Left renal cortex interstitium (tissue), 4 donors: ENCODE measurements around the gene PIWIL4. TPM values are rescaled to one million over a fixed set of nuclear protein-coding genes. Genes with fewer than 3 reads are reported as not detected.

Experiments
- DNase-seq, 4 donors: peaks; one replicate each; pipeline ENCODE4 v3.0.0-alpha.2; 2013; ENCODE audit warnings: low read depth in 4 of 4, low spot score in 2 of 4, missing footprints in 1 of 4
- polyA plus RNA-seq, 4 donors: library from polyadenylated mRNA; unstranded; fragments of 120-200 nt; gene quantifications; one replicate each; pipeline ENCODE4 v1.2.1, GENCODE V29; 2013; ENCODE audit not compliant: insufficient read length in 4 of 4

Gene PIWIL4
- 1 to 10 TPM; 2.5 to 5.4 (median 4.5) TPM for polyA plus RNA-seq

DNA sequence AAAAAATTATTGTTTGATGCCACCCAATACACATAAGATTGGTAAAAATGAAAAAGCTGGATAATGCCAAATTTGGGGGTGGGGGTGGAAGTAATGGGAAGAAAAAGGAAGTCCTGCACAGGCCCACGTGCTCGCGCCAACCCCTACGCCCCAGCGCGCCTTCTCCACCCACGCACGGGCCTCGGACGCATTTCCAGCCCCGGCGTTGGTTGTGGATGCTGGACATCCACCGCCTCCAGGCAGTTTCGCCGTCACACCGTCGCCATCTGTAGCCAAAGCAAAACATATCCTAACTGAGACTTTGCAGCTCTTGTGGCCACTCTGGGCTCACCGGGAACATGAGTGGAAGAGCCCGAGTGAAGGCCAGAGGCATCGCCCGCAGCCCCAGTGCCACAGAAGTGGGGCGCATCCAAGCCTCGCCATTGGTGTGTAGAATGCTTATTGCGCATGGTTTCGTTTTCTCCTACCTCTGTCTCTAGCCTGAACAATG lies at the start of gene PIWIL4:
PIWIL4 (plus strand) TSS at position 188 of the 490 bp plus-strand sequence; CDS start at position 339, 151 bp downstream.
- no peak for DNase-seq

DNA sequence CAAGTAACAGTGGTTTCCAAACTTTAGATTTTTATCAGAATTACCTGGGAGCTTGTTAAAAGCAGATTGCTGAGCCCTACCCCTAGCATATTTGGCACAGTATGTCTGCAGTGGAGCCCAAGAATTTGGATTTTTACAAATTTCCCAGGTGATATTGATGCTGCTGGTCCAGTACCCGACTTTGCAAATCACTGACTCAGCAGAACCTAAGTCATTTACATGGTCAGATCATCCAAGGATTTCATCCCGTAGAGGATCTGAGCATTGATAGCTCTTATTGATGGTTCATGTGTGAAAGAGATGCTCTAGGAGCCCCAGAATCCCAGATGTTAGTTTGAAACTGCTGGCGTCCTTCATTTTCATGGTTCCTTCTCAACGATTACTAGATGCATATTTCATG lies 48.9 kb upstream of the PIWIL4 start:
- no peak for DNase-seq

DNA sequence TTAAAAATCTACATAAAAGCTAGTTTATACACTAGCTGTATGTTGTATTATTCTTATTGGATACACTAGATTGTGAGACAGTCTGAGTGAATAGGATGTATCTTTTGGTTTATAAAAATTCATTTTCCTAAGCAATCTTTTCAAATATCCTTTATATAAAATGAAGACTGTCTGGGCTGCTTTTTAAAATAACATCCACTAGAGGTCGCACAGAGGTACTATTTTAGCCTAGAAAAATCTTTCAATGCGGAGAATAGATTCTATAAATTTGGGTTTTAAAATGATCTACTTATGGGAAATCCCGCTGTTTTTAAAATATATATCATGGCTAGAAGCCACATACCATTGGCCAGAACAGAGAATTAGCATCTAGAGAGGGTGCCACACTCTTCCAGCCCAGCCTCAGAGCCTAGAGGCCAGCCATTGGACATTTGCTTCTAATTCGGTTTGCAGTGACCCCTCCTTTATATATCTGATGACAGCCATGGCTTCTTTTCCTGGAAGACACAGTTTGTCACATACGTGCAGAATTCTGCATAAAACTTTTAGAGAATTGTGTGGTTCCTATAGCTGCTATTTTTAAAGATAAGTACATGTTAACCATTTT lies 47.6 kb upstream of the PIWIL4 start:
- no peak for DNase-seq

DNA sequence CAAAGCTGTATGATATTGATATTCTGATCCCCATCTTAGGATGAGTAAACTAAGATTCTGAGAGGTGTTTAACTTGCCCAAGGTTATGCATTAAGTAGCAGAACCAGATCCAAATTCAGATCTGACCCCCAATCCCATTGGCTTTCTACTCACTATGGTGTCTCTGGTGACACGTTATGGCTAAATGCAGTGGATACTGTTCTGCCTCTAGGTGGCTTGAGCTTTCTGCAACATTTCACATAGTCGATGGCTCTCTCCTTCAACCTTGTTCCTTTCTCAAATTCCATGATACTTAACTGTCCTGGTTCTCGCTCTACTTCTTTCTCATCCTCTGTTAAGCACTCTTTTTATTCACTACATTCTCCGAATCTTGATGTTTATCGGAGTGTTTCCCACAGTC lies 45.5 kb upstream of the PIWIL4 start:
- no peak for DNase-seq

DNA sequence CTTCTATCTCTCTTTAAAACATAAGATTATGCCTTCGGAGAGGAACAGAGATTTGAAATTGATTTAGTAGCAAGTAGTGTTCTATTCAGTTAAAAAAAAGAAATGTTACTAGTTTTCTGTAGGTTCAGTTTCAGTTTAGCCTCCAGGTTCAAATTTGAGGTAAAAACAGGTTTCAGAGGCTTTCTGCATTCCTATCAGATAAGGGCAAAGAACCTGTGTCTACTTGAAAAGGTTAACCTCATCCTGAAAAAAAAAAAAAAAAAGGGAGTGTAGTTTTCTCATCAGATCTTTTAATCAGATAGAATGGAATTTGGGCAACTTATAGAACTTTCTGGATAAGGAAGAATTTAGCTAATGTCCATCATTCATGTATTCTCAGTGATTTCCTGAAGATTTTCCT lies 42.8 kb upstream of the PIWIL4 start:
- DNase-seq: no peak

DNA sequence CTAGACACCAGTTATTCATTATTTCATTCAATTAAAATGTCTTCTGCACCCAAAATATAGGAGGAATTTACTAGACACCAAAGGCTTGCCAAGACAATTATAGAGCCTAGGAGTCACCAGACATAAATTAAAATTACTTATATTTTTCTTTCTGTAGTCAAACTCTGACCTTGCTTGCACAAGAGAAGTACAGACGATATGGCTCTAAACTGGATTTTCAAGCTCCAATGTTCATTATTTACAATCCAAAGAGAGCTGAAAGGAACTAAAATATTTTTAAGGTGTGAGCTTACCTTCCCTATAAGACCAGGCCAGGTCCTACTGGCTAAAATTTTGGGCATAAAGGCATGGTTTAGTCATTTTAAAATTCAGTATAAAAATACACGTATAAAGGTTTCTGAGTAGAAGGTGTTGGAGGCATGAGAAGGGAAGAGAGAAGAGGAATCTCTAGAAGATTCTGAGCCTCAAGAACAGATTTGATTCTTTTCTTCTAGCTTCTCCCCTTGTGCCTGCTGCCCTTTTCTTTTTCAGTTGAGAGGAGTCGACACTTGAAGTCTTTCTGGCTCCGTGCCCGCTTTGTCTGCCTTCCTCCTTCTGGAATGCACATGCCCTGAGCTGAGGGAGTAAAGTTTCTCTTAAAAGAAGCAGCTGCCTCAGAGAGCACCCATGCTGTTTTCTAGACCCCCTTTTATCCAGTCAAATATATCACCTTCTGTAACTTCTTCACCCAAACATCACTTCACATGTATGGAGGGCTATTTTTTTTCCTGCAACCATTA lies 41.4 kb upstream of the PIWIL4 start:
- peak in 1 of 4 donors; percentile 66 for DNase-seq

DNA sequence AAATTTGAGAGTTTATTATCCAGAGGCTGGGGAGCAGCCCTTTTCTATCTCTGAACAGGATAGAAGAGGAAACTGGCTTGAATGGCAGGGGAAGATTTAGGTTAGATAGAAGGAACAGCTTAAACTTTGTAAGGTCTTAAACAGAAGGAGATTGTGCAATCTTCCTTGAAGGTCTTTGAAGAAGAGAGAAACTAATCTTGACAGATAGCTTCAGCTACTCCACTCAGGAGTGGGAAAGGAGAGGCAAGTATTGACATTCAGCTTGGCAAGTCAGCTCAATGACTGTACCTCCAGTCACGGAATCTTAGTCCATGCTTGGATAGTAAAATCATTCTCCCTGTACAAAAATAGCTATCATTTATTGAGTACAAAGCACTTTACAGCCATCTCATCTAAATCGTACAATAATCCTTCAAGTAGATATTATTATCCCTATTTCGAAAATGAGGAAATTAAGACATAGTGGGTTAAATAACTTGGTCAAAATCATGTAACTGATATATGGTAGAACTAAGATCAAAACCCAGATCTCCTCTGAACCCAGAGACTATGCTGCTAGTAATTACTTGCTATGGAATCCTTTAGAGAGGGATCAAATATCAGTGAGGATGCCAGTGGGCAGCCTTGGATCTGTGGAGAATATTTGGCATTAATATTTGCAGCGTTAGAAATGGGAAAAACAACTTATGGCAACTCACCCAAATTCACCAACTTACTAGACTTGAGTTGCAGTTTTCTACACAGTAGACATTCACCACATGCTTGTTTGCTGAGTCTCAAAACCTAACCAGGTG lies 40.3 kb upstream of the PIWIL4 start:
- no peak for DNase-seq

DNA sequence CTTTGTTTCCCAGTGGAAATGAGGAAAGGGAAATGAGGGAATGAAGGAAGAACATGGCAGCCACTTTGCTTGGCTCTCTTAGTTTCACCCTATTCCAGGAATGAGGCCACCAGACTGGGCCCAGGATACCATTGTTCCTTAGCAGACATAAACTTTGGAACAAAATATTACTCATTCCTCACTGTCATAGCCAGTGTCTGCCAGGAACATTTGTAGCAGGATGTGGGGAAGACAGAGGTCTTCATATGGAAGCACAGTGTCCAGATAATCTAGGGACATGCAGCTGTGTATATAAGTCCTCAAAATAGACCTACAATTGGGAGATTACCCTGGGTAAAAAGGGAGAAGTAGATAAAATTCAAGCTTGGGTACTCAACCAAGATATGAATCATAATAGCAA lies 38.6 kb upstream of the PIWIL4 start:
- no peak for DNase-seq

DNA sequence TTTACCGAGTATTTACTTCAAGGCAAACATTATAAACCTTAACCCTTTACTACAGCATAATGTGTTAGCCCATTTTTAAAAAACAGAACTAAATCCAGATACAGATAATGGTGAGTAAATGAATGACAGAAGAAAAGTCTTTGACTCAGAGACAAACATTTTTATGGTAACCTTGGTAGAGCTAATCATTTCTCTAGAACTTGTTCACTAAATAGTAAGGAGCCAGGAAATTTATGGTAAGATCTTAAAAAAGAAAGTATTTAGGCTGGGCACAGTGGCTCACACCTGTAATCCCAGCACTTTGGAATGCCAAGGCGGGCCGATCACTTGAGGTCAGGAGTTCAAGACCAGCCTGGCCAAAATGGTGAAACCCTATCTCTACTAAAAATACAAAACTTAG lies 35.0 kb upstream of the PIWIL4 start:
- DNase-seq: no peak

DNA sequence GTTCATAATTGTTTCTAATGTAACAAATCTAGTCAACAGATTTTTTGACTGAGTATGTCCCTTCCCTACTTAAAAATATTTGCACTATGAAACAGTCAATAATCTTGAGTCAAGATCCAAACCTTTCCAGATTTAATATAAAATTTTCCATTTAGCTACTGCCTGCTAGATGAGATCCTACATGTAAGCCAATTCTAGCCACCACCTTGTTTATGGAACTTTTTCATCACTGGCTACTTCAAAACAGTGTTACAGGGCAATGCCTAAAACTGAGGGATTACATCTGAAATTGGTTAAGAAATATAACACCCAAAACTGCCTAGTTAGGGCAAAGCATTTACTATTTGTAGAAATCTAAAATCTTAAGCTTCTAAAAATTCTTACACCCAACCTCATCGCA lies 34.0 kb upstream of the PIWIL4 start:
- no peak for DNase-seq

DNA sequence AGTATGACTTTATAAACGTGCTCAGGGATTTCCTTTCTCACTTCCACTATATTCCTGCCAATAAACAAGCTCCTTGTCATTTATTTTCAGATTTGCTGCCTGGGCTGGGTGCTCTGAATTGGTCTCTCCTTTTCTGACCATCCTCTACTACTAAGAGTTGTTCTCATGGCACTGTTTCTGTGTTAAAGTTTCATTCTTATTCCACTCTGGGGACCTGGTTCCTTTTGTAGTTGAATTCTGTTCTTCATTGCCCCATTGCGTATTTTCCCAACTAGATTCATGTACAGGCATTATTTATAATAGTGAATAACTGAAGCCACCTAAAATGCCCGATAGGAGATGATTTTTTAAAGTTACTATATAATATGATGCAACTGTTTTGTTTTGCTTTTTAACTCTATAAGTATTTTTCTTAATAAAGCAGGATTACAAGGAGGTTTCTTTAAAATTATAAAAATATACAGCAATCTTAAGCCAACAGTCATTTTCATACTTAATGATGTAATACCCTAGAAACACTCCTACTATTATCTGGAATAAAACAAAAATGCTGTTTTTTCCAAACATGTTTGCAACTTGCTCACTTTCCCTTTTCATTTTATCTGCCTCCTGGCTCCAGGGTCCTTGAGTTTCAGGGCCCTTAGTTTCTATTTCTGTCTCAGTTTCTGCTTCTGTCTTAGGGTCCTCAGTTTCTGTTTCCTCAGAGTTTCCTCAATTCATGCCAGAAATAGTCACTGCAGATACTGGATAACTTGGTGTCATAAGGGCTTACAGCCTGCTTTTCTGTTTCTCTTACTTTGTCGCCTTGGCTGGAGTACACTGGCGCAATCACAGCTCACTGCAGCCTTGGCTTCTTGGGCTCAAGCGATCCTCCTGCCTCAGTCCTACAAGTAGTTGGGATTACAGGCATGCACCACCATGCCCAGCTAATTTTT lies 33.2 kb upstream of the PIWIL4 start:
- DNase-seq: no peak

DNA sequence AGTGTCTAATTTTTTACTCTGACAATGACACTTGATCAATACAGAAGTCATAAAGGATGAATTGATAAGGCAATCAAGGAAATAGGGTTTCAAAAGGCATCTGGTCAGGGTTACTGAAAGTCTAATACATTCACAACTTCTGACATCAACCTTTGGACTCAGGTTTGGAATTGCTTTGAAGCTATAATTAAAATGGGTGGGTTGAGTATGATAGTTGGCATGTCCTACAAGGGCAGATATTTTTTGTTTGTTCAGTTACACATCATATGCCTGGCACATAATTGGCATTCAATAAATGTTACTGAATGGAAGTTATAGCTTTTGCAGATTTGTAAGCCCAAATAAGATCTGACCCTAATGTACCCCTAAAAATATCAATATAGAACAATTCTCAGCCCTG lies 30.8 kb upstream of the PIWIL4 start:
- no peak for DNase-seq

DNA sequence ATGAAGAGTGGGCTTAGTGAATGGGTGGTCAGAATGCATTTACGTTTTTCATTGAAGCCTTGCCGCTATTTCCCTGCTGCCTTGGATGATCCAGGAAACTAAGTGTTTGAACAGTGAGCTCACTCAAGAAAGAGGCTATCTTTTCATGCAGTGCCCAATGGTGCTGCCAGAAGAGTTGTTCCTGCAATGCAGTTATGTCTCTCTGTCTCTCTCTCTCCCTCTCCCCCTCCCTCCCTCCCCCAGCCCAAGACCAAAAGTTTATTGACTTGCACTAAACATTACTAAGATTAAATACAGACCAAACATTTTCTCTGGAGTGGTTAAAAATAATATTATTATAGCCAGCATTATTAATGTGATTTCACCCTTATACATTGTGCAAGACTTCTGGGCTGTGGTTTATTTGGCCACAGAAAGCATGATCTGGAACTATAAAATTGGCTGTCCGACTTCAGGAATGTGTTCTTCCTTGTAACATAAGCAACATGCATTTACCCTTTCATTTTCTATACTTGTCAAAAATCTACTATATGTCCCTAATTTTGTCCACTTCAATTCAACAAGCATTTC lies 30.1 kb upstream of the PIWIL4 start:
- no peak for DNase-seq

DNA sequence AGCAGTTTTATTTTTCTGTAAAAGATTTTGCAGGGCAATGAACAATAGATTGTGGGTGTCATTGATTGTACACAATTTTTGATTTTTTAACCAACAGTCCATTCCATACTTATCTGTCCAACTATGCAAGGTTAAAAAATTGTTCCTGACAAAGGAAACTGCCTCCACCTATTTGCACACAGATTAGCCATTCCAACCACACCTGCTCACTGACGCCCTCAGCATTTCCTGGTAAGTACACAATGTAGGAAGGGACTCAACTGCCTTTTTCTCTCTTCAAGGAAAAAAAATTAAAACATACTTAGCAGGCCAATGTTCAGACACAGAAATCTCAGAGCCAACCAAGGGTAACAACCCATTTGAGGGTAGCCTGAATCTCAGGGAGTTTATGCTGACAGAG lies 27.7 kb upstream of the PIWIL4 start:
- no peak for DNase-seq

DNA sequence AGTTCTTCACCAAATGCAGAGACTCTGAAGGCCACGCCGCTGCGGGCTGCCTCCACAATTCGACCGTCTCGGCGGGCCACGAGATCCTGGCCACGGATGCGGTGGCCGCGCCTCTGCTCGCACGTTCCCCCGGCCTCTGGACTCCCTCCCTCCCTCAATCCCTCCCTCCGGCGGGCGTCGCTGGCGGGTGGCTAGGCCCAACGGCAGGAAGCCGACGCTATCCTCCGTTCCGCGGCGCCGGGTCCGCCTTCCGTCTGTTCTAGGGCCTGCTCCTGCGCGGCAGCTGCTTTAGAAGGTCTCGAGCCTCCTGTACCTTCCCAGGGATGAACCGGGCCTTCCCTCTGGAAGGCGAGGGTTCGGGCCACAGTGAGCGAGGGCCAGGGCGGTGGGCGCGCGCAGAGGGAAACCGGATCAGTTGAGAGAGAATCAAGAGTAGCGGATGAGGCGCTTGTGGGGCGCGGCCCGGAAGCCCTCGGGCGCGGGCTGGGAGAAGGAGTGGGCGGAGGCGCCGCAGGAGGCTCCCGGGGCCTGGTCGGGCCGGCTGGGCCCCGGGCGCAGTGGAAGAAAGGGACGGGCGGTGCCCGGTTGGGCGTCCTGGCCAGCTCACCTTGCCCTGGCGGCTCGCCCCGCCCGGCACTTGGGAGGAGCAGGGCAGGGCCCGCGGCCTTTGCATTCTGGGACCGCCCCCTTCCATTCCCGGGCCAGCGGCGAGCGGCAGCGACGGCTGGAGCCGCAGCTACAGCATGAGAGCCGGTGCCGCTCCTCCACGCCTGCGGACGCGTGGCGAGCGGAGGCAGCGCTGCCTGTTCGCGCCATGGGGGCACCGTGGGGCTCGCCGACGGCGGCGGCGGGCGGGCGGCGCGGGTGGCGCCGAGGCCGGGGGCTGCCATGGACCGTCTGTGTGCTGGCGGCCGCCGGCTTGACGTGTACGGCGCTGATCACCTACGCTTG lies 23.2 kb upstream of the PIWIL4 start, which contains the start of gene FUT4:
FUT4 (plus strand) TSS at position 227 of the 951 bp plus-strand sequence; CDS start at position 440, 213 bp downstream.
- DNase-seq: peak; percentile 64 to 79 (median 68)

DNA sequence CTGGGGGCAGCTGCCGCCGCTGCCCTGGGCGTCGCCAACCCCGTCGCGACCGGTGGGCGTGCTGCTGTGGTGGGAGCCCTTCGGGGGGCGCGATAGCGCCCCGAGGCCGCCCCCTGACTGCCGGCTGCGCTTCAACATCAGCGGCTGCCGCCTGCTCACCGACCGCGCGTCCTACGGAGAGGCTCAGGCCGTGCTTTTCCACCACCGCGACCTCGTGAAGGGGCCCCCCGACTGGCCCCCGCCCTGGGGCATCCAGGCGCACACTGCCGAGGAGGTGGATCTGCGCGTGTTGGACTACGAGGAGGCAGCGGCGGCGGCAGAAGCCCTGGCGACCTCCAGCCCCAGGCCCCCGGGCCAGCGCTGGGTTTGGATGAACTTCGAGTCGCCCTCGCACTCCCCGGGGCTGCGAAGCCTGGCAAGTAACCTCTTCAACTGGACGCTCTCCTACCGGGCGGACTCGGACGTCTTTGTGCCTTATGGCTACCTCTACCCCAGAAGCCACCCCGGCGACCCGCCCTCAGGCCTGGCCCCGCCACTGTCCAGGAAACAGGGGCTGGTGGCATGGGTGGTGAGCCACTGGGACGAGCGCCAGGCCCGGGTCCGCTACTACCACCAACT lies 22.4 kb upstream of the PIWIL4 start:
- DNase-seq: no peak

DNA sequence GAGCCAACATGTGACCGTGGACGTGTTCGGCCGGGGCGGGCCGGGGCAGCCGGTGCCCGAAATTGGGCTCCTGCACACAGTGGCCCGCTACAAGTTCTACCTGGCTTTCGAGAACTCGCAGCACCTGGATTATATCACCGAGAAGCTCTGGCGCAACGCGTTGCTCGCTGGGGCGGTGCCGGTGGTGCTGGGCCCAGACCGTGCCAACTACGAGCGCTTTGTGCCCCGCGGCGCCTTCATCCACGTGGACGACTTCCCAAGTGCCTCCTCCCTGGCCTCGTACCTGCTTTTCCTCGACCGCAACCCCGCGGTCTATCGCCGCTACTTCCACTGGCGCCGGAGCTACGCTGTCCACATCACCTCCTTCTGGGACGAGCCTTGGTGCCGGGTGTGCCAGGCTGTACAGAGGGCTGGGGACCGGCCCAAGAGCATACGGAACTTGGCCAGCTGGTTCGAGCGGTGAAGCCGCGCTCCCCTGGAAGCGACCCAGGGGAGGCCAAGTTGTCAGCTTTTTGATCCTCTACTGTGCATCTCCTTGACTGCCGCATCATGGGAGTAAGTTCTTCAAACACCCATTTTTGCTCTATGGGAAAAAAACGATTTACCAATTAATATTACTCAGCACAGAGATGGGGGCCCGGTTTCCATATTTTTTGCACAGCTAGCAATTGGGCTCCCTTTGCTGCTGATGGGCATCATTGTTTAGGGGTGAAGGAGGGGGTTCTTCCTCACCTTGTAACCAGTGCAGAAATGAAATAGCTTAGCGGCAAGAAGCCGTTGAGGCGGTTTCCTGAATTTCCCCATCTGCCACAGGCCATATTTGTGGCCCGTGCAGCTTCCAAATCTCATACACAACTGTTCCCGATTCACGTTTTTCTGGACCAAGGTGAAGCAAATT lies 21.7 kb upstream of the PIWIL4 start:
- DNase-seq: no peak
